Smooth muscle cell of trachea (primary cell): ENCODE results near the gene MAGOHB. TPM values are rescaled to one million over a fixed set of nuclear protein-coding genes. Genes with fewer than 3 reads are reported as not detected.

Experiments
- total RNA-seq: library from RNA; depleted of rRNA; stranded (reverse); fragments of >200 nt; gene quantifications from 2 replicates; pipeline ENCODE4 v1.2.1, GENCODE V29; 2014

Gene MAGOHB
- 8.1 and 25.7 TPM in 2 replicates for total RNA-seq

DNA sequence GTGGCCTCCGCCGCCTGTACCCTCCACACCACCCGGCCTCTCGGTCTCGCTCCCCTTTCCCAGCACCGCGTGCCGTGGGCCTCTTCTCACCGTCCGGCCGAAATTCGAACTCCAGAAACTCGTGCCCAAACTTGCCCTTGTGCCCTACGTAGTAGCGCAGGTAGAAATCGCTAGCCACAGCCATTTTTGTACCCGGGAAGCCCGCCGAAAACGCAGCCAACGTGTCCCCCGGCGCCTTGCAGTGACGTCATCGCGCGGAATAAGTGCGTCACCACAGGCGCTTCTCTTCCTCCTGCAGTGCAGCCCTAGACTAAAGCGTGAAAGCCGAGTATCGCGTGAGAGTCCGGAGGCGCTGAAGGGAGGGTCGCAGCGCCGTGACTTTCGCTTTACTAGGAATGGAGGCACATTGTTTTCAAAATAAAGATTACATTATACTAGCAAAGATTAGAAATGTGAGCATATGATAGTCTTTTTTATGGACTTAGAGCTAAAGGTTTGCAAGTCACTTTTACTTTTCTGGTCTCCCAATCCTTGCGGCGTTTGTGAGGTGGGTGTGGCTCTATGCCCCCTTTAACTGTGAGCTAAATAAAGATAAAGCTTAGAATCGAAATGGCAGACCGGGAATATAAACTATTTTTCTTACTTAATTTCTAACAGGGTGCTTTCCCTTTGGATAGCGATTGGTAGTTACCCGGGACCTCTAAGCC is at the start of gene MAGOHB:
Gene MAGOHB (minus strand): TSS at position 261 of the 707 bp plus-strand sequence. CDS start 77 bp downstream, at position 184.

Other genes with a start within 250 kb of the MAGOHB start
- gene KLRK1, start 223.6 kb downstream of the MAGOHB start, total RNA-seq, result 0.29 TPM in 1 of 2 replicates, not detected in the other
- not detected in 2 replicates for gene KLRC4, start 203.9 kb downstream of the MAGOHB start, total RNA-seq
- gene KLRC3, start 193.0 kb downstream of the MAGOHB start, total RNA-seq, result not detected in 2 replicates
- gene KLRC2, start 177.6 kb downstream of the MAGOHB start, total RNA-seq, result not detected in 2 replicates
- gene KLRC1, start 160.2 kb downstream of the MAGOHB start, total RNA-seq, result 0.15 TPM in 1 of 2 replicates, not detected in the other
- gene EIF2S3B, start 107.7 kb downstream of the MAGOHB start, total RNA-seq, result 0.83 and 0.87 TPM in 2 replicates
- 0.50 TPM in 1 of 2 replicates, not detected in the other for gene STYK1, start 60.4 kb upstream of the MAGOHB start, total RNA-seq
- 80.9 and 140 TPM in 2 replicates for gene YBX3, start 109.7 kb upstream of the MAGOHB start, total RNA-seq
- gene TAS2R7, start 189.0 kb upstream of the MAGOHB start, total RNA-seq, result not detected in 2 replicates
- 0.29 TPM in 1 of 2 replicates, not detected in the other for gene TAS2R8, start 193.7 kb upstream of the MAGOHB start, total RNA-seq
- gene TAS2R9, start 196.6 kb upstream of the MAGOHB start, total RNA-seq, result not detected in 2 replicates
- 0.99 and 1.6 TPM in 2 replicates for gene TAS2R10, start 212.7 kb upstream of the MAGOHB start, total RNA-seq
- gene PRR4, start 235.9 kb upstream of the MAGOHB start, total RNA-seq, result 0.73 and 3.0 TPM in 2 replicates